Prostate gland (tissue), 2 donors: ENCODE measurements around the gene FOSL1. TPM values are rescaled to one million over a fixed set of nuclear protein-coding genes. Genes with fewer than 3 reads are reported as not detected.

Experiments used
- DNase-seq: peaks from one replicate; pipeline ENCODE4 v3.0.0-alpha.2; 2019; ENCODE audit warnings: low spot score
- H3K27ac ChIP-seq, 2 donors: fragments of 200-600 bp; sonication (generic); 2 replicates each; pipeline ENCODE4 v1.5.1; 2017 to 2019
- H3K27me3 ChIP-seq: fragments of 200-600 bp; sonication (generic); replicated peaks from 2 replicates; pipeline ENCODE4 v1.5.1; 2019; ENCODE audit not compliant: insufficient read depth
- H3K36me3 ChIP-seq, 2 donors: fragments of 200-600 bp; sonication (generic); 1 replicate in 1 of 2; 2 replicates in 1 of 2; pipeline versions ENCODE4 v1.5.1 to v1.8.1; 2017 to 2019
- H3K4me1 ChIP-seq: fragments of 200-600 bp; sonication (generic); replicated peaks from 2 replicates; pipeline ENCODE4 v1.5.1; 2019
- H3K4me3 ChIP-seq, 2 donors: fragments of 200-600 bp; sonication (generic); 2 replicates each; pipeline ENCODE4 v1.5.1; 2017 to 2019
- H3K9me3 ChIP-seq: fragments of 200-600 bp; sonication (generic); 2 replicates; pipeline ENCODE4 v1.5.1; 2017
- CTCF ChIP-seq, 4 experiments: fragments of 200-600 bp in 2 of 4; fragments of 450-650 bp in 2 of 4; sonication (generic) in 2 of 4; IDR thresholded peaks; 1 replicate in 3 of 4; 2 replicates in 1 of 4; pipeline ENCODE4 v1.5.1; 2016 to 2019; ENCODE audit warnings: antibody characterized with exemption in 4 of 4, mild to moderate bottlenecking in 2 of 4, moderate library complexity in 2 of 4
- POLR2A ChIP-seq: fragments of 450-650 bp; IDR thresholded peaks from one replicate; pipeline ENCODE4 v1.6.1; 2016; ENCODE audit warnings: antibody characterized with exemption, mild to moderate bottlenecking
- POLR2AphosphoS5 ChIP-seq: sonication (generic); formaldehyde crosslinking; IDR thresholded peaks from one replicate; pipeline ENCODE4 v1.6.1; 2017; ENCODE audit warnings: antibody characterized with exemption
- WGBS: methylation state at CpG from one replicate; pipeline ENCODE4 v1.1.5; 2018; 5-methylcytosine and 5-hydroxymethylcytosine counted together
- intact Hi-C: fragments of 100-400 bp; cut with DNase I; formaldehyde crosslinking; loops from one replicate; pipeline ENCODE4 v1.14.2; 2022
- total RNA-seq, 2 donors: library from RNA; depleted of rRNA; stranded (reverse); fragments of >200 nt; gene quantifications; one replicate each; pipeline ENCODE4 v1.1.0, GENCODE V29; 2016

The FOSL1 gene
- total RNA-seq, 2 donors from 2014 or later, result 2.6 to 3.4 TPM

- peaks cover 17% of the 10 kb centered on the region for H3K4me1 ChIP-seq
- peak within 1 kb of the TSS; percentile 89 to 93 for H3K27ac ChIP-seq
- H3K4me3 ChIP-seq, result peak within 1 kb of the TSS; percentile 52 to 73
- under 1% methylated on average over 79 of the region's 94 CpGs for WGBS
- DNase-seq, result peak; percentile 98
- TF ChIP-seq POLR2AphosphoS5, result peak; percentile 90
- TF ChIP-seq CTCF (IDR thresholded peaks at IDR 0.05), result peak in 3 of 4 experiments; percentile 5 to 43 (median 34)
- peak; percentile 88 for TF ChIP-seq POLR2A
- no peaks in the 10 kb centered on the region for H3K9me3 ChIP-seq
- intact Hi-C loops, result loop anchor here (1.0 kb wide), 1 partner anchor 28 kb away; no protein-coding TSS in a partner anchor
- H3K36me3 ChIP-seq, result no peaks in the 10 kb centered on the region
- H3K27me3 ChIP-seq, result no peaks in the 10 kb centered on the region
These were observed 9.6 kb downstream of the FOSL1 start, which contains the start of gene CCDC85B for GRCh38 chr11:65890324-65891218. CCDC85B (plus strand) TSS chr11:65890673; CDS start chr11:65890784, 111 bp downstream.

DNA sequence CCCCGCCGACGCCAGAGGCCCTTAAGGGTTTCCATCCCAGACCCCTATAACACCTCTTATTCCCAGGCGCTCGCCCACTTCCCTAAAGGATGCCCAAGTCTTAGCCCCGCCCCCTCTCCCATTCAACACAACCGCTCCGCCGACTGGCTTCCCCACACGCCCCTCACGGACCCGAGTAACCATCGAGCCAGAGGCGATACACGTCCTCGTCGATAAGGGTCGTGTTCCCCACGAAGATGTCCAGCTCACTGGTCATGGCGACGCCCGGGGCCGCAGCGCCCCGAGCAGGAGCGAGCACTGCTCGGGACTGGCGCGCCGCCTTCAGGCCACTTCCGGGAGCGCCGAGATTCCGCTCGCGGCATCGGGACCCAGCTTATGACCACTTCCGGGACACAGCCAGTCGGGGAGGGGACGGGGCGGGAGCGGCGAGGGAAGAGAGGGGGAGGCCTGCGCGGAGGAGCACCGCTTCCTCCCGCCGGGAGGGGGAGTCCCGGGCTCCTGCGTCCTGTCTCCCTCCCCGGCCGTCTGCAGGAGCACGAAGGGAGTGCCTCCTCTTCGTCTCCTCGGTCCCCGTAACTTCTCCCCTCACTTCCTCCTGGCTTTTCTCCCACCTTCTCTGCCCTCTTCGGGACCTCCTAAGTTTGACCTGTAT is 11.9 kb downstream of the FOSL1 start, which contains the start of gene FIBP:
Gene FIBP, minus strand, starts transcription at position 309 of the 652 bp plus-strand sequence. Its CDS starts 53 bp downstream, at position 256.
- TF ChIP-seq CTCF (IDR thresholded peaks at IDR 0.05), result peak; percentile 83 to 99 (median 96)
- peak; percentile 96 for TF ChIP-seq POLR2AphosphoS5
- peak; percentile 80 for TF ChIP-seq POLR2A
- under 1% methylated on average over 54 of the region's 57 CpGs for WGBS
- Histone ChIP-seq H3K4me3 (peak within 1 kb of the TSS; percentile 54 to 58), H3K4me1 (peaks cover 17% of the 10 kb centered on the region), H3K27ac (peak within 1 kb of the TSS; percentile 89 to 93), H3K36me3 (no peaks in the 10 kb centered on the region), H3K27me3 (no peaks in the 10 kb centered on the region), H3K9me3 (no peaks in the 10 kb centered on the region)
- intact Hi-C loops, result loop anchor here (2.0 kb wide), 2 partner anchors 31 to 73 kb away; partner anchors contain the start of gene SART1
- peak; percentile 97 for DNase-seq

DNA sequence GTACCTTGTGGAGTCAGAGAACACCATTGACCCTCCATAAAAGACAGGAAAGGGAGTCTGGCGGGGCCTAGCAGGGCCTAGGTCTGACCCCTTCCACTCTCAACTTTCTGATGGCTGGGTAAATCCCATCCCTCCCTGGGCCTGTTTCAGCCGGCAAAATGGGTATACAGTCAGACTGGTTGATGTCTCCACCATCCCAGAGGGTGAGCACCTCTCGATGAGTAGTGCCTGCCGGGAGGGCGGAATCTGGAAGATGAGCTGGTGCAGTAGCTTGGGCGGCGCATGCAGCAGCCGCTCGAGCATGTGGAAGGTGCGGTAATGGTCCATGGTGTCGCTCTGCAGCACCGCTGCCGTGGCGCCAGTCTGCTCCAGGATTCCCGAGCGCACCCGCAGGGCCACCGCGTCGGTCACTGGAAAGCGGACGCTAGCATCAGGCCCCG is 12.4 kb downstream of the FOSL1 start:
- H3K36me3 ChIP-seq, result no peaks in the 10 kb centered on the region
- peak overlapping the region; percentile 89 to 93 for H3K27ac ChIP-seq
- WGBS, result 2% methylated on average over 18 of the region's 23 CpGs
- peak overlapping the region; percentile 54 to 58 for H3K4me3 ChIP-seq
- TF ChIP-seq CTCF (IDR thresholded peaks at IDR 0.05) (no peak), POLR2AphosphoS5 (no peak), POLR2A (no peak)
- intact Hi-C loops, result loop anchor here (2.0 kb wide), 2 partner anchors 31 to 73 kb away; partner anchors contain the start of gene SART1
- H3K4me1 ChIP-seq, result peaks cover 17% of the 10 kb centered on the region
- no peaks in the 10 kb centered on the region for H3K9me3 ChIP-seq
- DNase-seq, result no peak
- H3K27me3 ChIP-seq, result no peaks in the 10 kb centered on the region

DNA sequence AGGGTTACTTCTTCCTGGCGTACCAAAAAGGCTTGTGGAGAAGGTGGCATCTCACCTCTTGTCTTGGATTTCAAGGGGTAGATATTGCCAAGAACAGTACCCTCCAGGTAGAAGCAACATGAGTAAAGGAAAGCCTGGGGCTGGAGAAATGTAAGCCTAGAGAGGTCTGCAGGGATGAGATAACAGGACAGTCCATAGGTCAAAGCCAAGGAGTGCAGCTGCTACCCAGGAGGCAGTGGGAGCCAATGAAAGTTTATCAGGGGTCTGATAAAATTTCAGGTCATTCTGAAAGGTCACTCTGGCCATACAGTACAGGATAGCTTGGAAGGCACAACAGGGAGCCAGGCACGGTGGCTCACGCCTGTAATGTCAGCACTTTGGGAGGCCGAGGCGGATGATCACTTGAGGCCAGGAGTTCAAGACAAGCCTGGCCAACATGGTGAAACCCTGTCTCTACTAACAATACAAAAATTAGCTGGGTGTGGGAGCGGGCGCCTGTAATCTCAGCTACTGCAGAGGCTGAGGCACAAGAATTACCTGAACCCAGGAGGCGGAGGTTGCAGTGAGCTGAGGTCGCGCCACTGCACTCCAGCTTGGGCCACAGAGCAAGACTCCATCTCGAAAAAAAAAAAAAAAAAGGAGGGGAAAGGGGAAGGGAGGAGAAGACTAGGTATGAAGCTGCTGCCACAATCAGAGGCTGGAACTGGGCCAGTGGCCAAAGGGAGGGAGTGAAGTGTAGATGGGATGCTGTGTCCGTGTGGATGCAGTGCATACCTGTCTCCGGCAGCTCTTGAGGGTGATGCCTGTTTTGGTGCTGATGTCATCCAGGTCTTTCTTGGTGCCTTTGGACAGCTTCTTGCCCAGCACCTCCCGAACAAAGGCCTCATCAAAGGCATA is 13.1 kb downstream of the FOSL1 start:
- TF ChIP-seq POLR2AphosphoS5, result no peak
- no peak for TF ChIP-seq CTCF (IDR thresholded peaks at IDR 0.05)
- no peak for TF ChIP-seq POLR2A
- no peak for DNase-seq
- intact Hi-C loops, result no loop called here
- 77% methylated on average over 14 of the region's 14 CpGs for WGBS
- Histone ChIP-seq H3K4me3 (peak overlapping the region; percentile 54 to 58), H3K27me3 (no peaks in the 10 kb centered on the region), H3K4me1 (peaks cover 17% of the 10 kb centered on the region), H3K9me3 (no peaks in the 10 kb centered on the region), H3K27ac (peak overlapping the region in 1 of 2 donors; percentile 93), H3K36me3 (no peaks in the 10 kb centered on the region)
